WERI-Rb-1 (cell line): ENCODE measurements around the gene MISP3.
"Not testable (repeated sequence)": the region's sequence is repeated elsewhere in the genome, so short reads cannot be mapped to it uniquely, and the experiment has no call there.

ENCODE experiments used
- DNase-seq: peaks from one replicate; pipeline ENCODE4 v3.0.0-alpha.2; 2020
- H3K27ac ChIP-seq: fragments of 250-450 bp; sonication (Bioruptor Pico); 2 replicates; pipeline ENCODE4 v1.5.1; 2020; ENCODE audit warnings: mild to moderate bottlenecking, moderate library complexity
- H3K27me3 ChIP-seq: fragments of 250-450 bp; sonication (Bioruptor Pico); 2 replicates; pipeline ENCODE4 v1.5.1; 2021; ENCODE audit warnings: mild to moderate bottlenecking, low read depth, moderate library complexity; ENCODE audit not compliant: insufficient read depth, severe bottlenecking
- H3K36me3 ChIP-seq: fragments of 250-450 bp; sonication (Bioruptor Pico); 2 replicates; pipeline ENCODE4 v1.5.1; 2020; ENCODE audit warnings: mild to moderate bottlenecking, moderate library complexity
- H3K4me3 ChIP-seq: 2 replicates; pipeline ENCODE4 v1.5.1; 2011; ENCODE audit warnings: low read depth, mild to moderate bottlenecking, control low read depth, low read length
- H3K9me3 ChIP-seq: fragments of 250-450 bp; sonication (Bioruptor Pico); 2 replicates; pipeline ENCODE4 v1.5.1; 2021; ENCODE audit warnings: mild to moderate bottlenecking, moderate library complexity; ENCODE audit not compliant: severe bottlenecking
- TF ChIP-seq, protein P1 (sequence below): IDR thresholded peaks from 2 replicates; pipeline ENCODE4 v1.5.1; 2011; ENCODE audit warnings: low read depth, mild to moderate bottlenecking, control low read depth, inconsistent platforms, low read length

MISP3 gene

DNA sequence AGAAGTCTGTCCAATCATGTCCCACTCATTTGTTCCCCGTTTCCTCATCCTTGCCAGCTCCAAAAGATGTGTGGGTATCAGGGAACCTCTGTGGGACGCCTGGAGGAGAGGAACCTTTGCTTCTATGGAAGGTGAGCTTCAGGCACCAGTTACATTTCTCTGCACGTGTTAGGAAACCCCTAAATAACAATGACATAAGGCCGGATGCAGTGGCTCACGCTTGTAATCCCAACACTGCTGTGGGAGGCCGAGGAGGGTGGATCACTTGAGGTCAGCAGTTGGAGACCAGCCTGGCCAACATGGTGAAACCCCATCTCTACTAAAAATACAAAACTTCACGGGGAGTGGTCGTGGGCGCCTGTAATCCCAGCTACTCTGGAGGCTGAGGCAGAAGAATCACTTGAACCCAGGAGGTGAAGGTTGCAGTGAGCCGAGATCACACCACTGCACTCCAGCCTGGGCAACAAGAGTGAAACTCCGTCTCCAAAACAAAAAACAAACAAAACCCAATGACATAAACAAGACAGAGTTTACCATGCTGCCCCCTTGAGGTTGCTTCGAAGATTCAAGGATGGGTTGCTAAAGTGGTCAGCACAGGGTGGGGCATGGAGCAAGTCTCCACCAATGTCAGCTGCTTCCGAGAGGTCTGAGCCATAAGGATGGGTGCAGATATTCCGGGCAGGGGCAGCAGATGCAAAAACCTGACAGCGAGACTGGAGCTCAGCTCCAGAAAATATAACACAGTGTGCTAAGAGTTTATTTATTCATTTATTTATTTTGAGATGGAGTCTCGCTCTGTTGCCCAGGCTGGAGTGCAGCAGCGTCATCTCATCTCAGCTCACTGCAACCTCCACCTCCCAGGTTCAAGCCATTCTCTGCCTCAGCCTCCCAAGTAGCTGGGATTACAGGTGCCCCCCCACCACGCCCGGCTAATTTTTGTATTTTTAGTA is 29.7 kb upstream of the MISP3 start:
- H3K27me3 ChIP-seq, H3K36me3 ChIP-seq, H3K9me3 ChIP-seq, H3K4me3 ChIP-seq: not testable (repeated sequence)
- H3K27ac ChIP-seq = peak overlapping the region; percentile 58
- peak; percentile 67 for DNase-seq
- TF ChIP-seq, protein P1, sequence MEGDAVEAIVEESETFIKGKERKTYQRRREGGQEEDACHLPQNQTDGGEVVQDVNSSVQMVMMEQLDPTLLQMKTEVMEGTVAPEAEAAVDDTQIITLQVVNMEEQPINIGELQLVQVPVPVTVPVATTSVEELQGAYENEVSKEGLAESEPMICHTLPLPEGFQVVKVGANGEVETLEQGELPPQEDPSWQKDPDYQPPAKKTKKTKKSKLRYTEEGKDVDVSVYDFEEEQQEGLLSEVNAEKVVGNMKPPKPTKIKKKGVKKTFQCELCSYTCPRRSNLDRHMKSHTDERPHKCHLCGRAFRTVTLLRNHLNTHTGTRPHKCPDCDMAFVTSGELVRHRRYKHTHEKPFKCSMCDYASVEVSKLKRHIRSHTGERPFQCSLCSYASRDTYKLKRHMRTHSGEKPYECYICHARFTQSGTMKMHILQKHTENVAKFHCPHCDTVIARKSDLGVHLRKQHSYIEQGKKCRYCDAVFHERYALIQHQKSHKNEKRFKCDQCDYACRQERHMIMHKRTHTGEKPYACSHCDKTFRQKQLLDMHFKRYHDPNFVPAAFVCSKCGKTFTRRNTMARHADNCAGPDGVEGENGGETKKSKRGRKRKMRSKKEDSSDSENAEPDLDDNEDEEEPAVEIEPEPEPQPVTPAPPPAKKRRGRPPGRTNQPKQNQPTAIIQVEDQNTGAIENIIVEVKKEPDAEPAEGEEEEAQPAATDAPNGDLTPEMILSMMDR = peak; percentile 63

DNA sequence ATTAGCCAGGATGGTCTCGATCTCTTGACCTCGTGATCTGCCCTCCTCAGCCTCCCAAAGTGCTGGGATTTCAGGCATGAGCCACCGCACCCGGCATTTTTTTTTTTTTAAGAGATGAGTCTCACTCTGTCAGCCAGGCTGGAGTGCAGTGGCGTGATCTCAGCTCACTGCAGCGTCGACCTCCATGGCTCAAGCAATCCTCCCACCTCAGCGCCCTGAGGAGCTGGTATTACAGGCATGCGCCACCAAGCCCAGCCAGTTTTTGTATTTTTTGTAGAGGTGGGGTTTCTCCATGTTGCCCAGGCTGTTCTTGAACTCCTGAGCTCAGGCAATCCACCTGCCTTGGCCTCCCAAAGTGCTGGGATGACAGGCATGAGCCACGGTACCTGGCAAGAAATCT is 24.7 kb upstream of the MISP3 start:
- H3K27ac ChIP-seq, H3K9me3 ChIP-seq, H3K36me3 ChIP-seq, H3K27me3 ChIP-seq, H3K4me3 ChIP-seq, DNase-seq: not testable (repeated sequence)

DNA sequence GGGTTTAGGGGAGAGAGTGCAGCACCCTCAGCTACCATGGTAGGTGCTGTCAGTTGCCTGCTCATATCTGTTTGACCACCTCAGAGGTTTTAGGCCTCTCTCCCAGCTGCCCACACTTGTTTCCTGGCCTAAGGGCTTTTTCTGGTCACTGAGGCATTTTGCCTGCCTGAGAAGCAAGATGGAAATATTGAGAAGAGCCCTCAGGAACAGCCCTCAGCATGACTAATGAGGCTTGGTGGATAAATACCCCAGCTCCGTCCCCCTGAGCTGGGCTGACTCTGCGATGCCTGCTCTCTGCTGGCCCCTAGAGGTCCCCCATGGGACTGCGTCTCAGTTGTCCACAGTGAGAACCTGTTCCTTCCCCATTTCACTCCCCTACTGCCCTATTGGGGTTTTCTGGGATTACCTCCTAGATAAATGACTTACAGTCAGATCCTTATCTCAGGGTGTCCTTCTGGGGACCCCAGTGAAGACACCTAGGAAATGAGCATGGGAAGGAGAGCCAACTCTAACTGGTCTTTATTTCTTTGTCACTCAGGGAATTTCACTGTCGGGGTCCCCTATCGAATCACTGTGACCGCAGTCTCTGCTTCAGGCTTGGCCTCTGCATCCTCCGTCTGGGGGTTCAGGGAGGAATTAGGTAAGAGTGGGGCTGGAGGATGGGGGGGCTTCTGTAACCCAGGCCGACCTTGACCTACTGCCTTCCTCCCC is 24.0 kb upstream of the MISP3 start:
- H3K27ac ChIP-seq = no peak overlapping the region
- peaks cover 4% of the 10 kb centered on the region; the same call in 1 of the 2 replicates for H3K36me3 ChIP-seq
- H3K27me3 ChIP-seq = no peaks in the 10 kb centered on the region
- TF ChIP-seq, protein P1 = peak; percentile 93
- peak; percentile 65 for DNase-seq
- H3K9me3 ChIP-seq = peaks cover 3% of the 10 kb centered on the region
- H3K4me3 ChIP-seq = no peak overlapping the region

DNA sequence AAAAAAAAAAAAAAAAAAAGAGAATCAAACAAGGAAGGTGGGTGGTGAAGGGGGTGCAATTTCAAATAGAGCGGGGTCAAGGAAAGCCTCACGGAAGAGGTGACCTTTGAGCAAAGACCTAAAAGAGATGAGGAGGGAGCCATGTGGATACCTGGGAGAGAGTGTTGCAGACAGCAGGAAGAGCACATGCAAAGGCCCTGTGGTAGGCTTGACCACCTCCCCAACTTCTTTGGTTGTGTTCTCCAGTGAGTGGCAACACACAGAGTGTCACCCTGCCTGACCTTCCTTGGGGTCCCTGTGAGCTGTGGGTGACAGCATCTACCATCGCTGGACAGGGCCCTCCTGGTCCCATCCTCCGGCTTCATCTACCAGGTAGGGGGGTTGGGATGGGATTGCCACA is 22.1 kb upstream of the MISP3 start:
- no peak for DNase-seq
- no peak overlapping the region for H3K4me3 ChIP-seq

DNA sequence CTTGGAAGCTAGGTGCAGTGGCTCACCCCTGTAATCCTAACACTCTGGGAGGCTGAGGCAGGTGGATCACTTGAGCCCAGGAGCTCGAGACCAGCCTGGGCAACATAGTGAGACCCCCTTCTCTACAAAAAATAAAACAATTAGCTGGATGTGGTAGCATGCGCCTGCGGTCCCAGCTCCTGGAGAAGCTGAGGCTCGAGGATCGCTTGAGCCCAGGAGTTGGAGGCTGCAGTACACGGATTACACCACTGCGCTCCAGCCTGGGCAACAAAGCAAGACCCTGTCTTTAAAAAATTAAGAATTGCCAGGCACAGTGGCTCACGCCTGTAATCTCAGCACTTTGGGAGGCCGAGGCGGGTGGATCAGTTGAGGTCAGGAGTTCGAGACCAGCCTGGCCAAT is 21.6 kb upstream of the MISP3 start:
- H3K36me3 ChIP-seq, DNase-seq, H3K27ac ChIP-seq, H3K9me3 ChIP-seq, H3K4me3 ChIP-seq, H3K27me3 ChIP-seq: not testable (repeated sequence)

More for the DNA sequence above, 22.1 kb upstream of the MISP3 start:
- no peaks in the 10 kb centered on the region for H3K27me3 ChIP-seq
- TF ChIP-seq, protein P1 = no peak
- H3K36me3 ChIP-seq = peaks cover 4% of the 10 kb centered on the region; the same call in 1 of the 2 replicates
- H3K27ac ChIP-seq = no peak overlapping the region
- peaks cover 3% of the 10 kb centered on the region for H3K9me3 ChIP-seq

DNA sequence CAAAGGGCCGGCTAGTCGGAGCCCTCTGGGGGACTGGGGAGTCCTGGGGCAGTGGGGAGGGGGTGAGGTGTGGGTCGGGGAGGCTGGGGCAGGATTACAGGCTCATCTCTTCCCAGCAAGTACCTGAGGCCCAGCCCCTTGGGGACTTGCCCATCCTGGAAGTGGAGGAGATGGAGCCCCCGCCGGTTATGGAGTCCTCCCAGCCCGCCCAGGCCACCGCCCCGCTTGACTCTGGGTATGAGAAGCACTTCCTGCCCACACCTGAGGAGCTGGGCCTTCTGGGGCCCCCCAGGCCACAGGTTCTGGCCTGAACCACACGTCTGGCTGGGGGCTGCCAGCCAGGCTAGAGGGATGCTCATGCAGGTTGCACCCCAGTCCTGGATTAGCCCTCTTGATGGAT is 20.6 kb upstream of the MISP3 start:
- TF ChIP-seq, protein P1 = no peak
- Histone ChIP-seq H3K36me3 (peaks cover 4% of the 10 kb centered on the region; the same call in 1 of the 2 replicates), H3K27me3 (no peaks in the 10 kb centered on the region), H3K9me3 (peaks cover 3% of the 10 kb centered on the region), H3K27ac (no peak overlapping the region), H3K4me3 (no peak overlapping the region)
- no peak for DNase-seq
